ENCODE measurements around the gene KERA. TPM values are rescaled to one million over a fixed set of nuclear protein-coding genes. Genes with fewer than 3 reads are reported as not detected.
"Not testable (repeated sequence)": the region's sequence is repeated elsewhere in the genome, so short reads cannot be mapped to it uniquely, and the experiment has no call there.

The KERA gene
- total RNA-seq, 1 experiment from 2014 or later: not detected

DNA sequence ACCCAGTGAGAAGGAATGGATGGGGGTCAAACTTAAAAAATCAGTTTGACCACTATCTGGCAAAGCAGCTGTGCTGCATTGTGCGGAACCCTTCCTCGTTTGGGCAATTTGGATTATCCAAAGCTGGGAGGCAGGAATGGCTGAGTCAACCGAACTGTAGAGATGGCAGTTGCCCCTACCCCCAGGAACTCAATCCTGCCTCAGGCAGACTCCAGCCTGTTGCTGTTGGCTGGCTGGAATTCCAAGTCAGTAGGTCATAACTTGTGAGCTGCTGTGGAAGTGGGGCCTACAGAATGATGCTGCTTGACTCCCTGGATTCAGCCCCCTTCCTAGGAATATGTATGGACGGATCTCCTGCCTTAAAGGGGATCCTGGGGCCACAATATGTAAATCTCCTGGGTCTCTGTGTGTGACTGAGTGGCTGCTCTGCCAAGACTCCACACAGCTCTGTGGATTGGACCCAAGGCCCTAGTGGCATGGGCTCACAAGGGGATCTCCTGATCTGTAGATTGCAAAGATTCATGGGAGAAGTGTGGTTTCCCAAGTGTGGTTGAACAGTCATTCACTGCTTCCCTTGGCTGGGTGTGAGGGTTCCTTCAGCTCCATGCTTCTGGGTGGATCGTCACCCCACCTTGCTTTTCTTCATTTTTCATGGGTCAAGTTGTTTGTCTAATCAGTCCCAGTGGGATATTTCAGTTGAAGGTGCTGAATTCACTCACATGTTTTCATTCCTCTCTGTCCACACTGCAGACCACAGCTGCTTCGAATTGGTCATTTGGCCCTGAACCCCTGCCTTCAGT is 34.3 kb upstream of the KERA start:
- no peaks in the 10 kb centered on the region for H3K9me3 ChIP-seq (ENCODE audit: control insufficient read depth, low read depth, low read length)
- no peak for DNase-seq
- no peak overlapping the region for H2AK5ac ChIP-seq (ENCODE audit: insufficient read length, low read length)
- TF ChIP-seq, protein P1, sequence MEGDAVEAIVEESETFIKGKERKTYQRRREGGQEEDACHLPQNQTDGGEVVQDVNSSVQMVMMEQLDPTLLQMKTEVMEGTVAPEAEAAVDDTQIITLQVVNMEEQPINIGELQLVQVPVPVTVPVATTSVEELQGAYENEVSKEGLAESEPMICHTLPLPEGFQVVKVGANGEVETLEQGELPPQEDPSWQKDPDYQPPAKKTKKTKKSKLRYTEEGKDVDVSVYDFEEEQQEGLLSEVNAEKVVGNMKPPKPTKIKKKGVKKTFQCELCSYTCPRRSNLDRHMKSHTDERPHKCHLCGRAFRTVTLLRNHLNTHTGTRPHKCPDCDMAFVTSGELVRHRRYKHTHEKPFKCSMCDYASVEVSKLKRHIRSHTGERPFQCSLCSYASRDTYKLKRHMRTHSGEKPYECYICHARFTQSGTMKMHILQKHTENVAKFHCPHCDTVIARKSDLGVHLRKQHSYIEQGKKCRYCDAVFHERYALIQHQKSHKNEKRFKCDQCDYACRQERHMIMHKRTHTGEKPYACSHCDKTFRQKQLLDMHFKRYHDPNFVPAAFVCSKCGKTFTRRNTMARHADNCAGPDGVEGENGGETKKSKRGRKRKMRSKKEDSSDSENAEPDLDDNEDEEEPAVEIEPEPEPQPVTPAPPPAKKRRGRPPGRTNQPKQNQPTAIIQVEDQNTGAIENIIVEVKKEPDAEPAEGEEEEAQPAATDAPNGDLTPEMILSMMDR (conservative IDR thresholded peaks at IDR 0.05): no peak
- H3K56ac ChIP-seq (ENCODE audit: insufficient read length, low read depth, low read length): no peak overlapping the region
- no peak overlapping the region for H3K4ac ChIP-seq (ENCODE audit: low read depth, low read length)
- H3K4me1 Mint-ChIP-seq: no peaks in the 10 kb centered on the region
- H2BK5ac ChIP-seq (ENCODE audit: insufficient read length, low read length): no peak overlapping the region
- H3K27me3 Mint-ChIP-seq (ENCODE audit: low read depth): peaks cover 4% of the 10 kb centered on the region; the same call in 1 of the 2 replicates
- no peaks in the 10 kb centered on the region for H3K23me2 ChIP-seq (ENCODE audit: insufficient read length, low read depth, low read length, poor library complexity, severe bottlenecking)
- H3K18ac ChIP-seq (ENCODE audit: insufficient read length, low read depth, low read length): no peak overlapping the region
- no peak overlapping the region for H3K4me2 ChIP-seq (ENCODE audit: insufficient read depth, insufficient read length, low read length)
- no peaks in the 10 kb centered on the region for H3K4me1 ChIP-seq (ENCODE audit: insufficient read depth, low read length)
- no peak overlapping the region for H3T11ph ChIP-seq (ENCODE audit: low read length)
- no peak overlapping the region for H3K9ac ChIP-seq (ENCODE audit: extremely low read depth, insufficient read length, low read length)
- H3K27ac ChIP-seq (ENCODE audit: insufficient read length, low read depth, low read length): no peak overlapping the region
- H3K27ac Mint-ChIP-seq: no peak overlapping the region
- no peak overlapping the region for H2BK20ac ChIP-seq (ENCODE audit: low read depth, low read length, poor library complexity, severe bottlenecking)
- no peak overlapping the region for H4K5ac ChIP-seq (ENCODE audit: insufficient read length, low read depth, low read length)
- H3K79me1 ChIP-seq (ENCODE audit: insufficient read depth, low read depth, low read length, poor library complexity, severe bottlenecking): no peaks in the 10 kb centered on the region
- no CpG with 5 or more reads among the region's 6 CpGs for WGBS (ENCODE audit: extremely low coverage, insufficient read length, low lambda C conversion rate)
- no peak overlapping the region for H2BK15ac ChIP-seq (ENCODE audit: low read depth, low read length)
- H4K8ac ChIP-seq (replicated peaks; ENCODE audit: insufficient read length, low read depth, low read length): no peak overlapping the region
- H4K91ac ChIP-seq (ENCODE audit: insufficient read length, low read depth, low read length): no peak overlapping the region
- H3K79me2 ChIP-seq (ENCODE audit: insufficient read depth, low read length): no peaks in the 10 kb centered on the region
- no peak overlapping the region for H3K23ac ChIP-seq (ENCODE audit: insufficient read length, low read depth, low read length)
- peaks cover 12 to 26% (median 25%) of the 10 kb centered on the region in 3 experiments for H3K36me3 Mint-ChIP-seq (ENCODE audit: insufficient read depth in 1 of 3, low read depth in 3 of 3)
- H3K27me3 ChIP-seq (ENCODE audit: insufficient read depth, low read length): no peaks in the 10 kb centered on the region
- H3K14ac ChIP-seq (ENCODE audit: insufficient read depth, low read length): no peak overlapping the region
- H2BK12ac ChIP-seq (ENCODE audit: insufficient read length, low read depth, low read length): no peak overlapping the region
- no peaks in the 10 kb centered on the region for H4K20me1 ChIP-seq (ENCODE audit: control insufficient read depth, insufficient read depth, insufficient read length)
- H3K9me3 Mint-ChIP-seq: peaks cover 28 to 31% of the 10 kb centered on the region in 2 experiments
- H2AFZ ChIP-seq (ENCODE audit: low read length): no peak overlapping the region
- H2BK120ac ChIP-seq (ENCODE audit: low read depth, low read length, poor library complexity, severe bottlenecking): no peak overlapping the region
- H3K4me3 Mint-ChIP-seq: no peak overlapping the region

DNA sequence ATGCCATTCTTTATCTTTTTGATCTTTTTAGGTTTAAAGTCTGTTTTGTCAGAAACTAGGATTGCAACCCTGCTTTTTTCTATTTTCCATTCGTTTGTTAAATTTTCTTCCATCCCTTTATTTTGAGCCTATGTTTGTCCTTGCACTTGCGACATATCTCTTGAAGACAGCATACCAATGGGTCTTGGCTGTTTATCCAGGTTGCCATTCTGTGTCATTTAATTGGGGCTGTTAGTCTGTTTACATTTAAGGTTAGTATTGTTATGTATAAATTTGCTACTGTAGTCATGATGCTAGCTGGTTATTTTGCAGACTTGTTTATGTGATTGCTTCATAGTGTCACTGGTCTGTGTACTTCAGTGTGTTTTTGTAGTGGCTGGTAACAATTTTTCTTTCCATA is 32.1 kb upstream of the KERA start:
- not testable (repeated sequence) for H2BK15ac ChIP-seq (ENCODE audit: low read depth, low read length); H2AK5ac ChIP-seq (ENCODE audit: insufficient read length, low read length); H3K4ac ChIP-seq (ENCODE audit: low read depth, low read length); H3K4me3 Mint-ChIP-seq; H3K9me3 ChIP-seq (ENCODE audit: control insufficient read depth, low read depth, low read length); H4K20me1 ChIP-seq (ENCODE audit: control insufficient read depth, insufficient read depth, insufficient read length); H2BK20ac ChIP-seq (ENCODE audit: low read depth, low read length, poor library complexity, severe bottlenecking); H3K23me2 ChIP-seq (ENCODE audit: insufficient read length, low read depth, low read length, poor library complexity, severe bottlenecking); H3K14ac ChIP-seq (ENCODE audit: insufficient read depth, low read length); H4K91ac ChIP-seq (ENCODE audit: insufficient read length, low read depth, low read length); H2BK5ac ChIP-seq (ENCODE audit: insufficient read length, low read length); H2BK120ac ChIP-seq (ENCODE audit: low read depth, low read length, poor library complexity, severe bottlenecking); H2AFZ ChIP-seq (ENCODE audit: low read length); H3T11ph ChIP-seq (ENCODE audit: low read length); H3K23ac ChIP-seq (ENCODE audit: insufficient read length, low read depth, low read length); H3K9ac ChIP-seq (ENCODE audit: extremely low read depth, insufficient read length, low read length); H3K27ac Mint-ChIP-seq; H3K18ac ChIP-seq (ENCODE audit: insufficient read length, low read depth, low read length); H4K8ac ChIP-seq (replicated peaks; ENCODE audit: insufficient read length, low read depth, low read length); H3K27me3 ChIP-seq (ENCODE audit: insufficient read depth, low read length); H3K79me1 ChIP-seq (ENCODE audit: insufficient read depth, low read depth, low read length, poor library complexity, severe bottlenecking); H3K79me2 ChIP-seq (ENCODE audit: insufficient read depth, low read length); H3K27me3 Mint-ChIP-seq (ENCODE audit: low read depth); H3K56ac ChIP-seq (ENCODE audit: insufficient read length, low read depth, low read length); H3K4me2 ChIP-seq (ENCODE audit: insufficient read depth, insufficient read length, low read length); H3K27ac ChIP-seq (ENCODE audit: insufficient read length, low read depth, low read length); H4K5ac ChIP-seq (ENCODE audit: insufficient read length, low read depth, low read length); H3K4me1 ChIP-seq (ENCODE audit: insufficient read depth, low read length); H3K4me1 Mint-ChIP-seq; DNase-seq; H2BK12ac ChIP-seq (ENCODE audit: insufficient read length, low read depth, low read length)
- H3K9me3 Mint-ChIP-seq: peaks cover 28 to 33% of the 10 kb centered on the region in 2 experiments
- WGBS (ENCODE audit: extremely low coverage, insufficient read length, low lambda C conversion rate): no CpG with 5 or more reads among the region's 2 CpGs
- peaks cover 12 to 26% (median 25%) of the 10 kb centered on the region in 3 experiments for H3K36me3 Mint-ChIP-seq (ENCODE audit: insufficient read depth in 1 of 3, low read depth in 3 of 3)

All from H9 (cell line).